Astrocyte of the cerebellum (primary cell): ENCODE data around the gene HOXA10.

ENCODE experiments used
- DNase-seq: peaks from one replicate; pipeline ENCODE4 v3.0.0-alpha.2; 2011; ENCODE audit warnings: low read depth
- H3K4me3 ChIP-seq: 2 replicates; pipeline ENCODE4 v1.5.1; 2011; ENCODE audit warnings: mild to moderate bottlenecking, low read depth, low read length, moderate library complexity
- in situ Hi-C: cut with HindIII; loops from 2 replicates; pipeline ENCODE4 v1.10.0; 2017; ENCODE audit warnings: low sequenced_read_pairs
- TF ChIP-seq, protein P1 (sequence below): IDR thresholded peaks from 2 replicates; pipeline ENCODE4 v1.5.1; 2012; ENCODE audit warnings: low read length, low read depth, moderate library complexity, mild to moderate bottlenecking; ENCODE audit errors: missing control alignments

The HOXA10 gene

DNA sequence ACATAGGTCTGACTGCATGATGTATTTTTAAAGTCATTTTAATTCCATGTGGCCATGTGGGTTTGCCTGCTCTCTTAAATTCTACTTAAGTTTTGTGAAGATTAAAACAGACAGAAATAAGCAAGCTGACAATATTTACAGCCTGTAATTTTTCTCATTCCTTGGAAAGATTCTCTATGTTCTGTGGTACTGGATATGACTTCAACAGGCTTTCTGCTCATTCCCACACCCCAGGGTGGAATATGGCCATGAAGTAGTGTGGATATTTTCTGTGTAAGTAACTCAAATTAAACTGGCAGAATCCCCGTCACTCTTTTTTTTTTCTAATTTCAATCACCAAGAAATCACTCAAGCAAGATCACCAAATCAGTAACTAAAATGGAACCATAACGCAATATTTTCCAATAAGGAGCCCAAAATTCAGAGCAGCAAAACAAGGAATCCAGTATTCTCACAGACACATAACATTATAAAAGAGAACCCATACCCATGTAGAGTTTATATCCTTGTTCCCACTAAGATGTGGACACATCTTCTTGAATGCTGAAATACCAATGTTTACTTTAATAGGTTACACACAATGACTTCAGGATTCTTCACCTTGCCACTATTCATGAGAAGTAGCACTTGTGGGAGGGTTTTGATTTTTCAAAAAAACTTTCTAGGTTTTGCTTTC lies 36.3 kb downstream of the HOXA10 start:
- TF ChIP-seq, protein P1, sequence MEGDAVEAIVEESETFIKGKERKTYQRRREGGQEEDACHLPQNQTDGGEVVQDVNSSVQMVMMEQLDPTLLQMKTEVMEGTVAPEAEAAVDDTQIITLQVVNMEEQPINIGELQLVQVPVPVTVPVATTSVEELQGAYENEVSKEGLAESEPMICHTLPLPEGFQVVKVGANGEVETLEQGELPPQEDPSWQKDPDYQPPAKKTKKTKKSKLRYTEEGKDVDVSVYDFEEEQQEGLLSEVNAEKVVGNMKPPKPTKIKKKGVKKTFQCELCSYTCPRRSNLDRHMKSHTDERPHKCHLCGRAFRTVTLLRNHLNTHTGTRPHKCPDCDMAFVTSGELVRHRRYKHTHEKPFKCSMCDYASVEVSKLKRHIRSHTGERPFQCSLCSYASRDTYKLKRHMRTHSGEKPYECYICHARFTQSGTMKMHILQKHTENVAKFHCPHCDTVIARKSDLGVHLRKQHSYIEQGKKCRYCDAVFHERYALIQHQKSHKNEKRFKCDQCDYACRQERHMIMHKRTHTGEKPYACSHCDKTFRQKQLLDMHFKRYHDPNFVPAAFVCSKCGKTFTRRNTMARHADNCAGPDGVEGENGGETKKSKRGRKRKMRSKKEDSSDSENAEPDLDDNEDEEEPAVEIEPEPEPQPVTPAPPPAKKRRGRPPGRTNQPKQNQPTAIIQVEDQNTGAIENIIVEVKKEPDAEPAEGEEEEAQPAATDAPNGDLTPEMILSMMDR, result no peak
- no peak for DNase-seq
- in situ Hi-C loops, result no loop called here
- no peak overlapping the region for H3K4me3 ChIP-seq

- DNase-seq, result peak; percentile 90
- no peak overlapping the region for H3K4me3 ChIP-seq
- in situ Hi-C loops, result no loop called here
- TF ChIP-seq, protein P1, result no peak
These were observed 39.7 kb downstream of the HOXA10 start for GRCh38 chr7:27134392-27134791.

DNA sequence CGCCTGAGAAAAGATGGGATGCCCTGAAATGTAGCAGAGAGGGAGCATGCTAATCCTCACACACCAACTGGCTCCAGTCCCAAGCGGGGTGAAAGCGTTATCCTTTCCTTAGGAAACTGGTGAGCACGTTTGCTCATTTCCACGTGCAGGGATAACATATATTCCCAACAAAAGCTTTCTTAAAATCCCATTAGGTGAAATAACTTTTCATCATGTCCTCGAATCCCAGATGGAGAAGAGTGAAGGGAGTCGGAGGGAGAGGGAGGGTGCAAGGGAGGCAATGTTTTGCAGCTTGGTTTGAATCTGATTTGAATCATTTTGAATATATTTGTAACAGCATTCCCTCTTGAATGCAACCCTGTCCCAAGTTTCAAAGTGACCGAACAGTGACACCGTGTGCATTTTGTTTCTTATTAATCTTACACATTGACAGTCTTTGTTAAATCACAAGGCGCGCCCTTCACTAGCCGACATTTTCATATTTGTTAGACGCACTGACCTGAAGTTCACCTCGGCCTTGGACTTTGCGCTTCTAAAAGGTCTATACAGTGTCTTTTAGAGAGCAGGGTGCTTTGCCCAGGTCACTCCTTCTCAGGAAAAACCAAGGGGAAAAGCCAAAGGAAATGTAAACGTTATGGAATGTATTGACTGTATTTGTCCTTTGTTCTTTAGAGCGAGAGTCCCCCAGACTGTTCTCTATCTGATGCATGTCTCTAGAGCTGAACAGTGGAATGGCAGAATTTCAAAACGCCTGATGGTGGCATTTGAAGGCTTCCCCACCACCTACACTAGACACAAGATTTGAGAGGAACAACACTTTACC lies 40.5 kb downstream of the HOXA10 start:
- H3K4me3 ChIP-seq, result no peak overlapping the region
- TF ChIP-seq, protein P1, result no peak
- no peak for DNase-seq
- in situ Hi-C loops, result no loop called here

DNA sequence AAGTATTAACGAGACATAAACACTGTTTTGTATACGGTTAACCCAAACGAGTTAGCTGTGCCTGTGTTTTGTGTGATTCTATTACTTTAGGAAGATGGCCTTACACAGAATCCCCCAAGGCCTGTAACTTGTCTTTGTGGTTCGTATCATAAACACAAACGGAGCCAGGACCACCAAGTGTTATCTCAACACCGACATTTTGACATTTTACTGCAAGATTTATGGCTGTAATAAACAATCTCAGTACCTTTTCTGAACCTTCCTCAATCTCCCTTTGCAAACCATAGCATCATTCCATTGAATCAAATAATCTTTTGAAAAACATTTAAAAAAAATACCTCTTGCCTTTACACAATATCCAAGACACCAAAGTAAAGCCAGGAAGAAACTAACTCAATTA lies 41.1 kb downstream of the HOXA10 start:
- TF ChIP-seq, protein P1, result no peak
- in situ Hi-C loops, result no loop called here
- no peak for DNase-seq

GRCh38 chr7:27132214-27132613 lies 41.9 kb downstream of the HOXA10 start:
- in situ Hi-C loops, result no loop called here
- no peak overlapping the region for H3K4me3 ChIP-seq
- DNase-seq, result no peak
- TF ChIP-seq, protein P1, result no peak

More for the DNA sequence above, 41.1 kb downstream of the HOXA10 start:
- no peak overlapping the region for H3K4me3 ChIP-seq

DNA sequence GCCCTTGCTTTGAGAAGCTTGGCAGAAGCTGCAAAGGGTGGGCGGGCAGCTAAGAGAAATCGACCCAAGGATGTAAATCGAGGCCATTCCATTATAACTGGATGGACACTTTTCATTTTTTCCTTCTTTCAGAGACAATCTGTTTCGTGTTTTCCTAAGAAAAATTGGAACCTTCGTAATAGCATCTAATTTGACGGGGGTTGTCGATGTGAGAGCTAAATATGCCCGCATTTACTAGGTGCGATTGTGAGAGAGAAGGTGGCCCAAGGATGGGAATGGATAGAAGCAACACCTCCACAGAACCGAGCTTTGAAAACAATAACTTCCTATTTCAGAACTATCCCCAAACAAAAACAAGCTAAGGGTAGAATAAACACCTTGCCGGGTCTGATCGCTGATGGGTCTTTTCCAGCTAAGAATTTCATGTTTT lies 42.7 kb downstream of the HOXA10 start:
- peak overlapping the region; percentile 42 for H3K4me3 ChIP-seq
- DNase-seq, result no peak
- in situ Hi-C loops, result no loop called here
- TF ChIP-seq, protein P1, result no peak
